OCI-LY1 (cell line): Measurements from ENCODE around the gene DPF1.

ENCODE experiments used
- H2AFZ ChIP-seq: fragments of 200-600 bp; sonication (generic), shearing (Covaris generic); 2 replicates; pipeline ENCODE4 v1.6.0; 2014; ENCODE audit warnings: antibody characterized with exemption, mild to moderate bottlenecking, low read length
- H3F3A ChIP-seq: fragments of 200-600 bp; sonication (generic), shearing (Covaris generic); 2 replicates; pipeline ENCODE4 v1.6.0; 2014; ENCODE audit warnings: mild to moderate bottlenecking, antibody characterized with exemption, low read length, moderate library complexity; ENCODE audit not compliant: insufficient read depth
- H3K27ac ChIP-seq: fragments of 200-600 bp; sonication (generic); 2 replicates; pipeline ENCODE4 v1.5.1; 2014; ENCODE audit warnings: low read length, mixed run types, mild to moderate bottlenecking, low read depth; ENCODE audit not compliant: poor library complexity, severe bottlenecking
- H3K27me3 ChIP-seq: fragments of 200-600 bp; sonication (generic); 2 replicates; pipeline ENCODE4 v1.6.0; 2014; ENCODE audit warnings: antibody characterized with exemption, mild to moderate bottlenecking, low read length, moderate library complexity; ENCODE audit not compliant: insufficient read depth
- H3K36me3 ChIP-seq: fragments of 200-600 bp; sonication (generic); 2 replicates; pipeline ENCODE4 v1.6.1; 2014; ENCODE audit warnings: mild to moderate bottlenecking, antibody characterized with exemption, low read length, moderate library complexity, mixed read lengths; ENCODE audit not compliant: insufficient read depth
- H3K4me1 ChIP-seq: fragments of 200-600 bp; sonication (generic); 2 replicates; pipeline ENCODE4 v1.5.1; 2014; ENCODE audit warnings: mild to moderate bottlenecking, low read length, moderate library complexity; ENCODE audit not compliant: insufficient read depth, severe bottlenecking
- H3K4me2 ChIP-seq: fragments of 200-600 bp; sonication (generic), shearing (Covaris generic); 2 replicates; pipeline ENCODE4 v1.6.1; 2014; ENCODE audit warnings: low read length
- H3K4me3 ChIP-seq: fragments of 200-600 bp; sonication (generic); 2 replicates; pipeline ENCODE4 v1.5.1; 2014; ENCODE audit warnings: low read length, low read depth, mild to moderate bottlenecking, mixed read lengths; ENCODE audit not compliant: poor library complexity, severe bottlenecking
- H3K79me2 ChIP-seq: fragments of 200-600 bp; shearing (Covaris generic); 2 replicates; pipeline ENCODE4 v1.6.1; 2016; ENCODE audit warnings: mixed run types, low read length, mixed read lengths; ENCODE audit not compliant: insufficient read depth
- H3K9ac ChIP-seq: fragments of 200-600 bp; sonication (generic), shearing (Covaris generic); 2 replicates; pipeline ENCODE4 v1.6.1; 2014; ENCODE audit warnings: mild to moderate bottlenecking, low read length, mixed read lengths
- H3K9me2 ChIP-seq: fragments of 200-600 bp; sonication (generic), shearing (Covaris generic); 2 replicates; pipeline ENCODE4 v1.6.1; 2014; ENCODE audit warnings: low read depth, mild to moderate bottlenecking, low read length, mixed read lengths
- H3K9me3 ChIP-seq: fragments of 200-600 bp; shearing (Covaris generic); 2 replicates; pipeline ENCODE4 v1.6.1; 2014; ENCODE audit warnings: low read length, mixed read lengths
- H4K20me1 ChIP-seq: fragments of 200-600 bp; sonication (generic), shearing (Covaris generic); 2 replicates; pipeline ENCODE4 v1.6.0; 2016; ENCODE audit warnings: mild to moderate bottlenecking, low read length; ENCODE audit not compliant: insufficient read depth
- CTCF ChIP-seq: fragments of 200-600 bp; sonication (generic), shearing (Covaris generic); IDR thresholded peaks from 2 replicates; pipeline ENCODE4 v1.5.1; 2017; ENCODE audit warnings: mild to moderate bottlenecking, antibody characterized with exemption, low read length, moderate library complexity, mixed read lengths
- EZH2 ChIP-seq: fragments of 200-600 bp; sonication (generic), shearing (Covaris generic); IDR thresholded peaks from 2 replicates; pipeline ENCODE4 v1.8.0; 2017; ENCODE audit warnings: borderline replicate concordance, mixed run types, mild to moderate bottlenecking, antibody characterized with exemption, low read length, moderate library complexity, mixed read lengths

Gene DPF1

GRCh38 chr19:38247126-38247525 lies 23.1 kb upstream of the DPF1 start:
- Histone ChIP-seq H4K20me1 (no peaks in the 10 kb centered on the region), H3K27ac (no peak overlapping the region), H3K4me2 (no peak overlapping the region), H3K27me3 (peaks cover 5% of the 10 kb centered on the region; the same call in 1 of the 2 replicates), H3K4me3 (no peak overlapping the region), H3K4me1 (peaks cover 15% of the 10 kb centered on the region), H3K9ac (no peak overlapping the region), H3K79me2 (no peaks in the 10 kb centered on the region), H2AFZ (no peak overlapping the region), H3F3A (peaks cover 4% of the 10 kb centered on the region), H3K9me2 (no peaks in the 10 kb centered on the region), H3K9me3 (no peaks in the 10 kb centered on the region), H3K36me3 (no peaks in the 10 kb centered on the region)
- TF ChIP-seq CTCF: no peak
- TF ChIP-seq EZH2: no peak

- Histone ChIP-seq H3K27me3 (peaks cover 5% of the 10 kb centered on the region; the same call in 1 of the 2 replicates), H3K9me3 (no peaks in the 10 kb centered on the region), H3K4me2 (no peak overlapping the region), H2AFZ (no peak overlapping the region), H3K9ac (no peak overlapping the region), H3K27ac (no peak overlapping the region), H3K4me1 (peaks cover 15% of the 10 kb centered on the region), H3F3A (peaks cover 4% of the 10 kb centered on the region), H3K79me2 (no peaks in the 10 kb centered on the region), H3K9me2 (no peaks in the 10 kb centered on the region), H3K36me3 (no peaks in the 10 kb centered on the region), H4K20me1 (no peaks in the 10 kb centered on the region), H3K4me3 (no peak overlapping the region)
- TF ChIP-seq EZH2: no peak
- TF ChIP-seq CTCF: no peak
Observed at GRCh38 chr19:38245826-38246498, 21.9 kb upstream of the DPF1 start.

DNA sequence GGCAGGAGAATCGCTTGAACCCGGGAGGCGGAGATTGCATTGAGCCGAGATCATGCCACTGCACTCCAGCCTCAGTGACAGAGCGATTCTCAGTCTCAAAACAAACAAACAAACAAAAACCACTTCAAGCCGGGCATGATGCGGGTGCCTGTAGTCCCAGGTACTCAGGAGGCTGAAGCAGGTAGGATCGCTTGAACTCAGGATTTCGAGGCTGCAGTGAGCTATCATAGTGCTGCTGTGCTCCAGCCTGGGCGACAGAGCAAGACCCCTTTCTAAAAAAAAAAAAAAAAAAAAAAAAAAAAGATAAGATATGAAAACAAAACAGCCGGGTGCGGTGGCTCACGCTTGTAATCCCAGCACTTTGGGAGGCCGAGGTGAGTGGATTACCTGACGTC lies 19.3 kb upstream of the DPF1 start:
- Histone ChIP-seq H3K4me2 (peak overlapping the region; percentile 52), H3K79me2 (no peaks in the 10 kb centered on the region), H4K20me1 (no peaks in the 10 kb centered on the region), H3K9me2 (no peaks in the 10 kb centered on the region), H3K4me3 (peak overlapping the region; percentile 45), H3K27ac (no peak overlapping the region), H3K9ac (no peak overlapping the region), H3K9me3 (no peaks in the 10 kb centered on the region), H3F3A (peaks cover 4% of the 10 kb centered on the region), H3K27me3 (peaks cover 5% of the 10 kb centered on the region; the same call in 1 of the 2 replicates), H3K36me3 (no peaks in the 10 kb centered on the region), H2AFZ (no peak overlapping the region), H3K4me1 (peaks cover 15% of the 10 kb centered on the region)
- TF ChIP-seq CTCF (no peak), EZH2 (no peak)
